GM21526 (cell line): ENCODE results near the gene LMF1.
"Not testable (repeated sequence)": the region's sequence is repeated elsewhere in the genome, so short reads cannot be mapped to it uniquely, and the experiment has no call there.

Experiments
- ATAC-seq: cut with Tn5 transposase; IDR thresholded peaks from one replicate; pipeline ENCODE4 v1.9.1; 2021; ENCODE audit warnings: moderate library complexity; ENCODE audit not compliant: unreplicated experiment, low FRiP score

Gene LMF1

DNA sequence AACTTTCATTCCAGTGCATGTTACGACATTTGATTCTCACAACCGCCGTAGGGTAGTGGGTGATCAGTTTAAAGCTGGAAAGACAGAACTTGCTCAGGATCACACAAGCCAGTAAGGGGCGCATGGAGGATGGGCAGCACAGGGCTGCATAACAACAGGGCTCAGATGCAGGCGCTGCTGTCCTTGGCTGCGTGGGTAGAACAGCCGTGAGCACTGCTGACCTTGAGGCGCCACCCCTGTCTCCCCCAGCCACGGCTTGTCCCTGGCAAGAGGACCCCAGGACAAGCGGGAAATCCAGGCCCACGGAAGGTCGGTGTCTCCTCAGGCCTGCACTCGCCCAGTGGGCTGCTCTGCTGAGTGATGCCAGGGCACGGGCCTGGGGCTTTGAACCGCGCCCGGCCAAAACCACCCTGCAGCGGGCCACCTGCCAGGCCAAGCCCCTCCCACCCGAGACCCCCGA lies 84.7 kb downstream of the LMF1 start:
- no peak for ATAC-seq

DNA sequence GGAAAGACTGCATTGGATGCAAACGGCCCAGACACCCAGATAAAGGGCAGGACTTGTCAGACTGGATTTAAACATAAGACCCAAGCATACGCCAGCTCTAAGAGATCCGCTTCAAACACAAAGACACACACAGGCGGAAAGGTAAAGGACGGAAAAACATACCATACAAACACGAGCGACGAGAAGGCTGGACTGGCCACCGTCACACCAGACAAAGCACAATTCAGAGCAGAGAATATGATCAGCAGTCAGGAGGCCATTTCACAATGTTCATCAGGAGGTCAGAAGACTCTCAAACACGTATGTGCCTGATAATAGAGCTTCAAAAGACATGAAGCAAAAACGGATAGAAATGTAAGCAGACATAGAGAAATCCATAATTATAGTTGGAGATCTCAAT lies 85.4 kb downstream of the LMF1 start:
- no peak for ATAC-seq

DNA sequence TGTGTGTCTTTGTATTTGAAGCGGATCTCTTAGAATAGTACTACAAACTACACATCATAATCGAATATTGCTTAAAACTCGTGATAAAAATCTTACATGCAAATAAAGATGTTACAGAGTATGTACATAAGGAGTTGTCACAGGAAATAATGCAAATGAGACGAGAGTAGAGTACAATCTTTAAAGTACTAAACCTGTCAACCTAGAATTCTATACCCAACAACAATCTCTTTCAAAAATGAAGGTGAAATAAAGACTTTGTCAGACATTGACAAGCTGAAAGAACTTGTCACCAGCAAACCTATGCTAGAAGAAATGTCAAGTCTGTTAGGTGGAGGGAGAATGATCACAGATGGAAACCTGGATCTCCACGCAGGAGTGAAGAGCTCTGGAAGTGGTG lies 86.6 kb downstream of the LMF1 start:
- no peak for ATAC-seq

DNA sequence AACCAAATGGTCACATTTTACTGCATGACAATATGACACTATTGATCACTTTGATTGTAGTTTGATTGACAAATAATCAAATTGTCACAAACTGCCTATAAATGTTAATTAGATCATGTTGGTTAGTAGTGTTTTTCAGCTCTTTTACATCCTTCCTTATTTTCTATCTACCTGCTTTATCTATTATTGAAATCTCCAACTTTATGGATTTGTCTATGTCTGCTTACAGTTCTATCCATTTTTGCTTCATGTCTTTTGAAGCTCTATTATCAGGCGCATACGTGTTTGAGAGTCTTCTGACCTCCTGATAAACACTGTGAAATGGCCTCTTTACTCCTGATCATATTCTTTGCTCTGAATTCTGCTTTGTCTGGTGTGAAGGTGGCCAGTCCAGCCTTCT lies 87.0 kb downstream of the LMF1 start:
- ATAC-seq = no peak

DNA sequence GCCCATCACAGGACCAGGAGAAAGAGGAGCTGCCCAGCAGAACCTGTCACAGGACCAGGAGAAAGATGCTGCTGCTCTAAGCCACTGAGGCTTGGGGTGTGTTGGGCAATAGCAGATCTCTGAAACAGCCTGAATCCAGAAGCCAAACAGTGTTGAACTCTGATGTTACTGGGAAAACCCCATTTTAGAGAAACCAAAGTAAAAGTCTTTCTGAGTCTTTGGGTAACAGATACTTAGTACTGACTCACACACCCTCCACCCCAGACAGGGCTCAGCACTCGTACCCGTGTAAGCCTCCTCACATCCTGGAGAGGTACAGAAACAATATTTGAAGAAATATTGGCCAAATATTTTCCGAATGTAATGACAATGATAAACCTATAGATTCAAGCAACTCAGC lies 87.4 kb downstream of the LMF1 start:
- ATAC-seq = no peak

DNA sequence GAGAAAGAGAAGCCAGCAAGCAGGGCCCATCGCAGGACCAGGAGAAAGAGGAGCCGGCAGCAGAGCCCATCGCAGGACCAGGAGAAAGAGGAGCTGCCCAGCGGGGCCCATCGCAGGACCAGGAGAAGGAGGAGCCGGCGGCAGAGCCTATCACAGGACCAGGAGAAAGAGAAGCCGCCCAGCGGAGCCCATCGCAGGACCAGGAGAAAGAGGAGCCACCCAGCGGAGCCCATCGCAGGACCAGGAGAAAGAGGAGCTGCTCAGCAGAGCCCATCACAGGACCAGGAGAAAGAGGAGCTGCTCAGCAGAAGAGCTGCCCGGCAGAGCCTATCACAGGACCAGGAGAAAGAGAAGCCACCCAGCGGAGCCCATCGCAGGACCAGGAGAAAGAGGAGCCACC lies 88.1 kb downstream of the LMF1 start:
- not testable (repeated sequence) for ATAC-seq

DNA sequence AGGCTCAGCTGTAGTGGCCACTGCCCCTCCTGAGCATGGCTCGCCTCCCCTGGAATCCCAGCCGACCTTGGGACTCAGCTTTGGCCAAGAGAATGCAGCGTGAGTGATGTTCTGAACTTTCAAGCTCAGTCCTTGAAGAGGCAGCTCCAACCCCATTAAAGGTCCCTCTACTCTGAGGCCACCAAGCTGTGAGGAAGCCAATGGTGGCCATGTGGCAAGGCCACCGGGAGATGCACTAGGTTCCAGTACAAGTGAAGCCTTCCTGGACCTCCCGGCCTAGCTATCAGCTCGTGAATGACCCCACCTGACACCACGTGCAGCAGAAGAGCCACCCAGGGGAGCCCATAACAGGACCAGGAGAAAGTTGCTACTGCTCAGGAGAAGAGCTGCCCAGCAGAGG lies 88.5 kb downstream of the LMF1 start:
- ATAC-seq = no peak

DNA sequence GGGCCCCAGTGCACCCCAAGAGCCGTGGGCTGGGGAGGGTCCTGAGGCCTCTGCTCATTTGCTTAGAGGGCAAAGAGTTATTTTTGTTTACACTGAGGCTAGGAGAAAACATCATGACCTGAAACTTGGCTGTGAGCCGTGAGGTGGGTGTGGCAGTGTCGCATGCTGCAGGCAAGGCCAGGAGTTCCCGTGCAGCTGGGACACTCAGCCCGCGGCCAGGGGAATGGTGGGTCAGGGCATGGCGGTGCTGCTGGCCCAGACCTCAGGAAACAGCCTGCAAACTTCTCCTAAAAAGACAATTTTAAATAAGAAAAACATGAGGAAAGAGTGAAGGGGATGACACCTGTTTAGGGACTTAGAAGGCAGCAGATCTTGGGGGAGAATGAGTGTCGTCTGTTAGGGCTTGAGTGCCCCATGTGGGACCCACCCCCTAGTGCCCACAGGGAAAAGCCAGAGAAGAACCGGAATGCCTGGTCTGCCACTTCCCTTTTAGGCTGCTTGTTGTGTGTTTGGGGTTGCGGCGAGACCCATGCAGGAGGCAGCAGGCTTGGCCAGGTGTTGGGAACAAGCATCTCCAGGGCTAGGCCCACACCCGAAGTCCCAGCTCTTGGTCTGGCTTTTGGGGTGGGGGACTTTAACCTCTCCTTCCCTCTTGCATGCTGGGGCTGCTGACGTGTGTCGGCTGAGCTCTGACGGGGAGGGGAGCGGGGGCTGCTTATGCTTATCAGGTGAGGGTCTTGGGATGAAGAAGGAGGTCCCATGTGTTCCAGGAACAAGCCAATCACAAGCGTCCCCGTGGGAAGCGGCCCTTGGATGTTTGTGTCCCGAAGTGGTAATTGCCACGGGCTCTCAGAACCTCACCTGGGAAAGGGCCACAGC lies 89.3 kb downstream of the LMF1 start:
- no peak for ATAC-seq

DNA sequence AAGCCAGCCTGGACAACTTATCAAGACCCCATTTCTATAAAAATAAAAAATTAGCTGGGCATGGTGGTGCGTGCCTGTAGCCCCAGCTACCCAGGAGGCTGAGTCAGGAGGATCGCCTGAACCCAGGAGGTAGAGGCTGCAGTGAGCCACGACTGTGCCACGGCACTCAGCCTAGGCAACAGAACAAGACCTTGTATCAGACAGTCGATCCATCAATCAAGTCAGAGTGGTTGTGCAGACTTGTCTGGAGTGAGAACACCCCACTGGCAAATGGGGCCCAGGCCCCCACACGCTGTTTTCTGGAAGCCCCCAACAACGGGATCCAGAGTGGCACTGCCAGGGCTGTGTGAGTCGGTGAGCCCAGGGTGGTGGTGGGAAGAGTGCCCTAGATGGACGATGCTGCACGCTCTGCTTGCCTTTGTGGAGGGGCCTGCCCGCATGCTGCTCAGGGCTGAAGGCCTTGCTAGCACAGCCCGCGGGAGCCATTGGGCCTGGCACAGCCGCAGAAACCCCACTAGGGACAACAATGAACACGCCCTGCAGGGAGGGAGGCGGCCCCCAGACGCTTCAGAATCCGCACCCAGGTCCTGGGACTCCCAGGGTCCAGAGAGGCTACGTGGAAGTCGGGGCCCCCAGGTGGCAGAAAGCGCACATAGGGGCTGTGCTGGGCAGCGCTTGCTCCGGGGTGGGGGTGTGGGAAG lies 90.2 kb downstream of the LMF1 start:
- ATAC-seq = no peak

DNA sequence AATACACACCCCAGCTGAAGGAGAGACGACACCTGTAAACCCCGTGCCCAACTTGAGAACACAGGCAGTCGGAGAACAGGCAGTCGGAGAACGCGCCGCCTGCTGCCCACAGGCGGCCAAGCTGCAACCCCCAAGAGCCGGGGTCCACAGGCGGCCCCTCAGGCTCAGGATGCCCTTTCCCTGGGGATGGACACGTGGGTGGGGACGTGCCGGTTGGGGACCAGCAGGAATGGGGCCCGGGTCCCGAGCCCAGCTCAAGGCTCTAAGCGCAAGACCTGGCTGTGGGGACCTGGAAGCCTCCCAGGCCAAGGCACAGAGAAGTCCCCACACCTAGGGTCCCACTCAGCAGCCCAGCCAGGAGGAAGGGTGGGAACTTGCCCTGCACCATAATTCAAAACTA lies 90.8 kb downstream of the LMF1 start:
- no peak for ATAC-seq

DNA sequence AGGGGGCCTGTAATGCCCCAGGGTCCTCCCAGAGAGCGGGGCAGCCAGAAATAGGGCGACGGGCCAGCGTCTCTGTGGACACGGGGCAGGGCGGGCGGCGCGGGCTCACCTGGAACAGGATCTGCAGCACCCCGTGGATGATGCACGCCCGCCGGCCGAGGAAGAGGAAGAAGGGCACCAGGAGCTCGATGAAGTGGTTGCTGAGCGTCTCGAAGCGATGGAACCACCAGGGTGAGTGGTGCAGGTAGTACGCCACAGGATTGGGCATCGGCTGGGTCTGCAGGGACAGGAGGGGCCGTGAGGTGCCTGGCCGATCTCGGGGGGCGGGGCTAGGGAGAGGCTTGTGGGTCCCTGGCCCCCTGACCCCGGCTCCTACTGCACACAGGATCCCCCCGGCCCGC lies 91.3 kb downstream of the LMF1 start:
- ATAC-seq = no peak

DNA sequence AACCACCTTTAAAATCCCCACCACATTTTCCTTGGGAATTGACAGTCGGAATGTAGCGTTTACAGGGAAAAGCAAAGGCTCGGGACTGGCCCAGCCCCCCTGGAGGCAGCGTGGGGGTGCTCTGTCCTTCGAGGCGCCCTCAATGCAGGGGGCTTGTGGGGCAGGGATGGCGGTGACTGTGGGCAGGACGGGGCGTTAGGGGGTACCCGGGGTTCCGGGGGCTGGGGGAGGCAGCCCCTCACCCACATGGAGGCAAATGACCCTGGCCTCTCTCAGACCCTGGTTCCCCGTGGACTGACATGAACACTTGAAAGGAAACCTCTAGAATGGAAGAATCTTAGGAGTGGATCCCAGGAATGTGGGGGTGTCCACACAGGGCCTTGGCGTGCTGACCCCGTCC lies 91.9 kb downstream of the LMF1 start:
- ATAC-seq = no peak

DNA sequence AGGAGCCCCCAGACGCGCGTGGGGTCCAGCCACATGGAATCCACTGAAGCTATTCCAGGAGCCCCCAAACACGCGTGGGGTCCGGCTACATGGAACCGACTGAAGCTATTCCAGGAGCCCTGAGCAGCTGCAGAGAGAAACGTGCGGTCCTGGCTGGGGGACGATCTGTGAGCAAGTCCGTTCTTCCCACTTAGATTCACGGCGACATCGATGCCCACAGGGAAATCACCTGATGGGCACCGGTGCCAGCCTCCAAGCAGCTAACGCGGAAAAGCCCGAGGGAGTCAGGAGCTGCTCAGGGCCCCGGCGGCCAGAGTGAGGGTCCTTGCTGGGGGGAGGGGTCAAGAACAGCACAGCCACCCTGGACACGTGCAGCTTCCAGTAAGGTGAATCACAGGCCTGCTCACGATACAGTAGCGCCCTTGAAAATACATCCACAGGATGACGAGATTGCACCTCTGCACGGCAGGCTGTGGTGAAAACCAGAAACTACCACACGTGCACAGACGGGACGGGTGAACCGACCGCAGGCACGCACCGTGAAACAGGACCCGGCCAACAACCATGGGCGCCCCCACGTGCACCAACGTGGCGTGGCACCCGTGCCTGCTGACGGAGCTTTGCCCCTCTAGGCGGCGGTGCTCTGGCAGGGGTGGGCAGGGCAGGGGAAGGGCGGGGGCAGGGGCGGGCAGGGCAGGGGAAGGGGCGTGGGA lies 92.6 kb downstream of the LMF1 start:
- ATAC-seq = no peak

DNA sequence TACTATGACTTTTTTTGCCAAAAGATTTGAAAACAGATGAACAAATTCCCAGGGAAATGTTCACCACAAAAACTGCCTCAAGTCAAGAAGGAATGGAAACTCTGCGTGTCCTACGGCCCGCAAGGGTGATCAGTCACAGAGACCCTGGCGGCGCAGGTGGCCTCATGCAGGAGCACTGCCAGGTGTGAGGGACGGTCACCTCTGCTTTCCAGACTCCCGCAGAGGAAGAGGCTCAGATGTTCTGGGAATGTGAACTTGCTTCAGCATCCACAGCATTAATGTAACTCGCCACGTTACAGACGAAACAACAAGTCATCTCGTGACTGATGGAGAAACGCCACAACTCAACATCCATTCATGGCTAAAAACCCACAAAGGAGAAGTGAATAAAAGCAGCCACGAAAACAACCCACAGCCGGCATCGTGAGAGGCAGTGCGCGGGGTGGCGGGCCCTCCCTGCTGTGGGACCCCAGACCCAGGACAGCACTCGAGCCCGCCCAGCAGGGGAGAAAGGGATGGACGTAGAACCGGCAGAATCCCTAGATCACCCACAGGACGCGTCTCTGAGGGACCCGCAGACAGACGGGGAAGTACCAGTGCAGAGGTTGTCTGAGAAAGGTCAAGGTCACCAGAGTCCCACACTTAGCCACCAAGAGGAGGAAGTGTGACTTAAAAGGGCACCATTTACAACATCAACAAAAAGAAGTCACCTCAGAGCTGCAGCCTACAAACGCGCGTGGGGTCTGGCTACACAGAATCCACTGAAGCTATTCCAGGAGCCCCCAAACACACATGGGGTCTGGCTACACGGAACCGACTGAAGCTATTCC lies 93.3 kb downstream of the LMF1 start:
- ATAC-seq = no peak

DNA sequence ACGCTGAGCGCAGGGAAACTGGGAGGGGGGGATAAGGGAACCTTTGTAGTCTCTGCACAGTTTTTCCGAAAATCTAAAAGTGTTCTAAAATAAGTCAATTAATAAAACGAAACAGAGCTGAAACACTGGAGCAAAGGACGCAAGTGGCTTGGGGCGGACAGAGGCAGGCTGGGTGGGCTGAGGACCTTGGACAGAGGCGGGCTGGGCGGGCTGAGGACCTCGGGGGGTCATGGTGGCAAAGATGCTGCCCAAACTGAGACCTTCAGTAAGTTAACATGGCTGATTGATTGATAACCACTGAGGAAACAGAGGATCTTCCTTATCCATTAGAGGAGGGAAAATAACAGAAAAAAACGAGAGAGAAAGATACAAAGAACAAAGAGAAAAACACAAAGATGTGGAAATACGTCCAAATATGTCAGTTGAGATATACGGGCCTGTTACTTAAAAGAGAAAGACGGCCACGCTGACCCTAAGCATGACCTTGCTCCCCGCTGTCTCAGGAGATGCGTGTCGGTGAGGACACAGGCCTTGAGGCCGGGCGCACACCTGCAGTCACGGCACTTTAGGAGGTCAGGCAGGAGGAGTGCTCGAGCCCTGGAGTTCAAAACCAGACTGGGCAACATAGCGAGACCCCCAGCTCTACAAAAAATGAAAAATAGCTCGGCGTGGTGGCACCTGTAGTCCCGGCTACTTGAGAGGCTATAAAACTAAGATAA lies 94.1 kb downstream of the LMF1 start:
- ATAC-seq = no peak

DNA sequence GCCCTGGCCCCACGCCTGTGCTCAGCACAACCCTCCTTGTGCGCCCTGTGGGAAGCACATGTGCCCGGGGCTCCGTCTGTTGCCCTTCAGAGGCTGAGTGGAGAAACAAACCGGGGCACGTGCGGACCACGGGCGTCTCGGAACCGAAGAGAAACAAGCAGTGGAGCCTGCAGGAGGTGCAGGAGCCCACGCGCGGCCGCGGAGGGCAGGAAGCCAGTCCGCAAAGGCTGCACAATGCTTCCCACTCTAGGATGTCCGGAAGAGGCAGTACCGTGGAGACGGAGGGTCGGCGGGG lies 94.8 kb downstream of the LMF1 start:
- ATAC-seq = no peak

DNA sequence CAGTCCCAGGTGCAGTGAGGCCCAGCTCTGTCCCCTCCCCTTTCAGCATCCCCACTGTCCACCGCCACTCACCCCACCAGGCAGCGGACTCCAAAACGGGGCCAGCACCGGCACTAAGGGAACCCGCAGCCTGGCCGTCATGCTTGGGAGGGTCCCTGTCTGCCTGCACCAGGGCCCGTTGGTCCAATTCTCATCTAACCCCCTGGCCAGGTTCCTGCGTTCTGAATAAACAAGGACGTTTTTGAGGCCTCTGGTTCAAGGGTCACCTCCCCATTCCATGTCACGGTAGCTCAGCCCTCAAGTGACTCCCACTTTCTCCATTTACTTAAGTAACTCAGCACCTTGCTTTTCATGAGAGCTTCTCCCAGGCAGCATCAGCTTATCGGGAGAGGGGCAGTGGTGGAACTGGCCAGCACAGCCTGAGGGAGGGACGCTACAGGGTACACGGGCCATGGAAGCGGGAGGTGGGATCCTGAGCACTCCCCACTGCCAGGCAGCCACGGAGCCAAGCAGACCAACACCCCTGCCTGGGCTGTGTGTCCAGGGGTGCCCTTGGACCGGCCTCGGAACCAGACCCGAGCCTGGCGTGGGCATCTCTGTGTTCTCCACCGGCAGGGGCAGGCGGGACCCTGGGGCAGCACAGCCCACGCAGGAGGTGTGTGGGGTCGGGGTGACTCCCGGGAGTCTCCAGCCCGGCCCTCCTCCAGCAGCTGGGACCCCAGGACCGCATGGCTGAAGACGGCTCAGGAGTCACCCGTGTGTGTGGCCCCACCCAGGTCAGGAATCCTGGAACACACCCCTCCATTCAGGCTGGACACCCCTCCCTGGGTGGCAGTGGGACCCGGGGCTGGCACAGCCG lies 95.4 kb downstream of the LMF1 start:
- ATAC-seq = no peak

DNA sequence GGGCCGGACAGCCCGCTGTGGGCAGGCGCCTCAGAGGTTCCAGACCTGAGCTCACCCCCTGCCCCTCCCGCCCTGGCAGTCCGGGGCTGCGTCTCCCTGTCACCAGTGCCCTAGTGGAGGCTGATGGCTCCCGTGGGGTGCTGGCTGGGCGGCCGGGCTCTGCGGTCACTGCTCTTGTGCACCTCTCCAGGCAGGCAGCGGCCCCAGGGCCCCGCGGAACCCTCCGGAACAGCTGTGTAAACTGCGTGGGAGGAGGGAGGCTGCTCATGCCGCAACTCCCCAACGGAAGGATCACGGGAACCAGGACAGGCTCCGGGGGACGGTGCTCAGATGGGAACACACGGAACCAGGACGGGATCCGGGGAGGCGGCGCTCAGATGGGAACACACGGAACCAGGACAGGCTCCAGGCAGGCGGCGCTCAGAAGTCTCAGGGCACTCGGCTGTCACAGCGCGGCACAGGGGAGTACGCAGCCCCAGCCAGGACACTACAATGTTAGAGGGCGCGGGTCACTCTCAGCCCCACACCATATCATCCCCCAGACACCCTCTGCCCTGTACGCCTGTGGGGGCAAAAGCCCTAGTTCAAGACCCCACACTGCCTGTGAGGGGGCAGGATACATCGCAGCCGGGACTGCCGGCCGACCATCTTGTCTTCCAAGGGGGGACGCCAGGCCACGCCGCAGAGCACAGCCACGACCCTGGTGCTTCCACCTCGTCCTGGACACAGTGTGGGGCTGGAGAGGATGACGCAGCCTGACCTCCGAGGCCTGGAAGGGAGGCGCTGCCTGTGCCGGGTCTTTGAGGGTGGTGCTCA lies 96.2 kb downstream of the LMF1 start:
- no peak for ATAC-seq
